ENCODE measurements around the gene SLC22A23. TPM values are rescaled to one million over a fixed set of nuclear protein-coding genes. Genes with fewer than 3 reads are reported as not detected.

SLC22A23 gene
- total RNA-seq, 2 experiments from 2014 or later = 1.3 TPM

DNA sequence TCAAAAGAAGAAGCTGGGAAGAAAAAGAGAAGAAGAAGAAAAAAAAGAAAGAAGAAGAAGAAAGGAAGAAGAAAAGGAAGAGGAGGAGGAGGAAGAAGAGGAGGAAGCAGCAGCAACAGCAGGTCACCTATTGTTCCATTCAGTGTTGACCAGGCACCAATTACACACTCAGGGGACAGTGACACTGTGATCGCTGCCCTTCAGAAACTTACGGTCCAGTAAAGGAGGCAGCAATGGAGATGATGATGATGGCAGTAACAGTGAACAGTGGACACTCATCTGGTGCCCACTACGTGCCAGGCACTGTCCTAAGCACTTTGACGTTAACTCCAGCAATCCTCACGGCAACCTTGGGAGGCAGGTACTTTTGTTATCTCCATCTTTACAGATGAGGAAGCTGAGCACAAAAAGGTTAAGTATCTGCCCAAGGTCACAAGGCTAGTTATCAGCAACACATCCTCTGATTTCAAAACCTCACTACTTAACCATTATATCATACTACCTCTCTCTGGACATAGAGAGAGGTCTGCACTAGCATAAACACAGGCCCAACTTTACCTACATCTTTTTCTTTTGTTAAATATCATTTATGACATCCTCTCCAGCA, 83.2 kb downstream of the SLC22A23 start:
- H3K27ac Mint-ChIP-seq = no peak overlapping the region
- DNase-seq = no peak
- ChIA-PET POLR2A (no interaction called here), CTCF (interaction anchor here (0.6 kb wide), 1 partner anchor 445 kb away, joined by 3 read pairs; no protein-coding TSS in a partner anchor)
- H3K36me3 Mint-ChIP-seq (ENCODE audit: low read depth) = no peaks in the 10 kb centered on the region
- no peaks in the 10 kb centered on the region for H3K9me3 Mint-ChIP-seq
- H3K27me3 Mint-ChIP-seq = no peaks in the 10 kb centered on the region
- peaks cover 21% of the 10 kb centered on the region for H3K4me1 Mint-ChIP-seq
- H3K4me3 Mint-ChIP-seq = no peak overlapping the region

DNA sequence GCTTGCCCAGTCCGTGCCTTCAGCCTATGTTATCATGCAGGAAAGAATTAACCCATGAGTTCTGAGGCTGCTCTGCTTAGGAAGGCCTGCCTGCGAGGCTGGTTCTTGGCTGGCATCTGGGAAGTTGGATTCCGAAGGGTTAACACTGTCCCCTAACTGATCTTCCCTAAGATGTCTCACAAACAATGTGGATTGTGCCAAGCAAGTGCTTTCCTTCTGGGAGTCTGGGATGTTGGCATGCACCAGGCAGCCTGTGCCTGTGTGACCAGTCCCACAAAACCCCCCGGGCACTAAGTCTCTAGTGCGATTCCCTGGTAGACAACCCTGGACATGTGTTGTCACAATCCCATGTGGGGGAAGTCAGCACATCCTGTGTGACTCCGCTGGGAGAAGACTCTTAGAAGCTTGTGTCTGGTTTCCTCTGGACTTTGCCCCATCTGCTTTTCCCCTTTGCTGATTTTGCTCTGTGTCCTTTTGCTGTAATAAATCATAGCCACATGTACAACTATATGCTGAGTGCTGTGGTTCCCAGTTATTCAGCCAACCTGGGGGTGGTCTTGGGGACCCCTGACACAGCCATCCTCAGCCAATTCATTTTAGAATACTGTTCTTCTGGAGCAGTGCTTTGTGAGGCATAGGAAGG, 83.8 kb downstream of the SLC22A23 start:
- ChIA-PET POLR2A (no interaction called here), CTCF (no interaction called here)
- H3K4me1 Mint-ChIP-seq = peaks cover 17% of the 10 kb centered on the region
- DNase-seq = no peak
- H3K36me3 Mint-ChIP-seq (ENCODE audit: low read depth) = no peaks in the 10 kb centered on the region
- H3K9me3 Mint-ChIP-seq = no peaks in the 10 kb centered on the region
- H3K27ac Mint-ChIP-seq = no peak overlapping the region
- H3K27me3 Mint-ChIP-seq = no peaks in the 10 kb centered on the region
- no peak overlapping the region for H3K4me3 Mint-ChIP-seq

DNA sequence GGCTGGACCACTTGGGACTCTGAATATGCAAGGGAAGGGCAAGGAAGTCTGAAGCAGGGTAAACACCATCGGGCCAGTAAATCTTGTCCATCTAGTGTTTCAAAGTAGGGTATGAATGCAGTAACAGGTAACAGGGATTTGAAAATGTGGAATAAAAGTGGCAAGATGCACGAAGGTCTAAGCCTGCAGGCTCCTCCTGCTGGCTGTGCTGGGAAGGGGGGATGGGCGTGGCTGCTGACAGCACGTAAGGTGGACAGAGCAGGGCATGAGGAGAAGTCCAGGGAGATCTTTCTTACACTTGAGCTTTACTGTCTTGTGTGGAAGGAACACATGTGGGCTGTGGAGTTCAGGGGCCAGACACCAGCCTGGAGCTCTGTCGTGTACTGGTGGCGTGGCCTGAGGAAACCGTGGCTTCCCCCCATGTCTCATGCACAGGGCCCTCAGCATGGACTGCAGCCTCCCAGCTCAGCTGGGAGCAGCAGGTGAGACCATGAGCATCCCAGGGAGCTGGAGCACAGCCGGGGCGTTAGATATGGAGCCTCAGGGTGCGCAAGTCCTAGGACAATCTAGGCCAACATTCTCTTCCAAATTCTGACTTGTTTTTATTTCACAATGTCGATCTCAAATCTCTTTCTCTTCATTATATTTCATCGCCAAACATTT, 84.5 kb downstream of the SLC22A23 start:
- H3K9me3 Mint-ChIP-seq = no peaks in the 10 kb centered on the region
- DNase-seq = no peak
- no peaks in the 10 kb centered on the region for H3K36me3 Mint-ChIP-seq (ENCODE audit: low read depth)
- no peak overlapping the region for H3K27ac Mint-ChIP-seq
- no peak overlapping the region for H3K4me3 Mint-ChIP-seq
- H3K27me3 Mint-ChIP-seq = no peaks in the 10 kb centered on the region
- POLR2A ChIA-PET = no interaction called here
- CTCF ChIA-PET = interaction anchor here (1.1 kb wide), 1 partner anchor 279 kb away, joined by 3 read pairs; no protein-coding TSS in a partner anchor
- H3K4me1 Mint-ChIP-seq = peaks cover 14% of the 10 kb centered on the region

DNA sequence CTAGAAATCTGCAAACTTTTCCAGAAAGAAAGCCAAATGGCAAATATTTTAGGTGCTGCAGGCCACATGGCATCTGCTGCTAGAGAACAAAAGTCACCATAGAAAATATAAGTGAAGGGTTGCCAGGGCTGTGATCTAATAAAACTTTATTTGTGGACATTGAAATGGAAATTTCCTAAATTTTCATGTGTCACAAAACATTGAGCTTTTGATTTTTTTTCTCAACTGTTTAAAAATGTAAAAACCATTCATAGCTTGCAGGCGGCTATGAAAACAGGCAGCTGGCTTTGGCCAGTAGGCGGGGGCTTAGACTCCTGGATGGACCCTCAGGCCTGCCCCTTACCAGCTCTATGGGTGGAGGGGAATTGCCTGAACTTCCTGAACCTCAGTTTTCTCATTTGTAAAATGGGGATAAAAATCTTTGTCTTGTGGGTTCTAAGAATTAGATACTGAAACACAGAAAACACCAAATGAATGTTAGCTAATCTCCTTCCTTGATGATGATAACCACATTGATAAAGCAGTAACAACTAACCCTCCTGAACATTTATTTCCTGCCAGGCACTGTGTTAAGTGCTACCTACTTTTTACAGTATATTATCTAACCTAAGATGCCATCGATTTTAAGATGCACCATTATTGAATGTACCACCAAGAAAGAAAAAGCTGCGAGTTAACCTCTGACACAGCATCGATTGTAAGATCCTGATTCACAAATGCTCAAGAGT, 85.5 kb downstream of the SLC22A23 start:
- ChIA-PET POLR2A (no interaction called here), CTCF (interaction anchor here (1.1 to 1.3 kb wide), 2 partner anchors 9 to 280 kb away, joined by 3 read pairs; no protein-coding TSS in a partner anchor)
- no peak for DNase-seq
- Mint-ChIP-seq H3K4me3 (no peak overlapping the region), H3K36me3 (ENCODE audit: low read depth) (no peaks in the 10 kb centered on the region), H3K27ac (no peak overlapping the region), H3K4me1 (peaks cover 14% of the 10 kb centered on the region), H3K9me3 (no peaks in the 10 kb centered on the region), H3K27me3 (no peaks in the 10 kb centered on the region)

DNA sequence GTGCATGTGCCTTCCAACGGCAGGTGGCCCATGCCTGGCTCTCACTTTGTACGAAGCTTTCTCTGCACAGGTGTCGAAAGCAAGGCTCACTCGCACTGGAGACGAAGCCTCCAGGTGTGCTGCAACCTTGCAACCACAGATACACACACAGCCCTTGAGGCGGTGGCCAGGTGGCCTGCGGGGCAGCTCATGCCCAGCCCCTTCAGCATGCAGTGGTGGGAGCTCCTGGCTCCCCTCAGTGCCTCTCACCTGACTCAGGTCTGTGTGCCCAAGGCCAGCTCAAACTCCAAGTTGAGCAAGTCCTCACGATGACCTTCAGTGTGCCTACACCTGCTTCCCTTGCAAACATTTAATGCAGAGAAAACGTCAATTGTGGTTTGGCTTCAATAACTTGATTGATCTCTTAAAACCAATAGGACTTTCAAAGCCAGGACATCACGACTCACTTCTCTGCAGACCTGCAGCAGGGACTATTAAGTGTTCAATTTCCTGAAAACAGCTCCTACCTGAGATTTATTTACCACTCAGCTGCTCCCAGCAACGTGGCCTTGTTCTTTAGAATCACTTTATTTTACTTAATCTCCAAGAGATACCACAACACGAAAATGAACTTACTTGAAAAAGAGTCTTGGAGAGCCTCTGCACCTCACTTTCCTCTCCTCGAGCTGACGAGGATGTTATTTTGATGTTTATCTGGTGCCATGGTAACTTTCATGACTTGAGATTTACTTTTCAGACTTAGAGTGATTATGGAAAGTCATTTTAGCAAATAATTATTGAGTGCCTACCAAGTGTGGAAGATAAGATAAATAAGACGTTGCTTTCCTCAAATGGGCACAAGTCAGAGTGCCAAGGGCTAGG, 86.3 kb downstream of the SLC22A23 start:
- Mint-ChIP-seq H3K27me3 (no peaks in the 10 kb centered on the region), H3K4me1 (peaks cover 14% of the 10 kb centered on the region), H3K9me3 (no peaks in the 10 kb centered on the region), H3K4me3 (no peak overlapping the region), H3K36me3 (ENCODE audit: low read depth) (no peaks in the 10 kb centered on the region), H3K27ac (no peak overlapping the region)
- POLR2A ChIA-PET = no interaction called here
- no peak for DNase-seq
- CTCF ChIA-PET = interaction anchor here (1.3 kb wide), 1 partner anchor 10 kb away, joined by 3 read pairs; no protein-coding TSS in a partner anchor

DNA sequence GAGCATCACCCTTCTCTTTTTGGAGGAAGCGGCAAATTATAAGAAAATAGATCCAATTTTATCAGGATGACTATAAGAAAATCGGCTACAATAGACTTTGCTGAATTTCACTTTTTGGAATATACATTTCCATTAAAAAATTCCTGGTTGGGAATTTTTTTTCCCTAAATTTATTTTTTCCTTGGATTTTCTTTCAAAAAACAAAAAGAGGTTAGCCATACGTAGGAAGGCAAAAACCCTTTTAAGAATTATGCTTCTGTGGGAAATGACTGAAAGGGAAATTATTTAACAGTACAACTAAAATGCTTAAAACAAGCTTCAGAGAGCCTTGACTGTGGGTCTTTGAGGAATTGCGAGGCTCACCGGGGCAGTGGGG, 86.9 kb downstream of the SLC22A23 start:
- CTCF ChIA-PET = interaction anchor here (1.3 kb wide), 1 partner anchor 10 kb away, joined by 3 read pairs; no protein-coding TSS in a partner anchor
- Mint-ChIP-seq H3K27me3 (no peaks in the 10 kb centered on the region), H3K9me3 (no peaks in the 10 kb centered on the region), H3K4me1 (peaks cover 14% of the 10 kb centered on the region), H3K4me3 (no peak overlapping the region), H3K27ac (no peak overlapping the region), H3K36me3 (ENCODE audit: low read depth) (no peaks in the 10 kb centered on the region)
- POLR2A ChIA-PET = no interaction called here
- no peak for DNase-seq

DNA sequence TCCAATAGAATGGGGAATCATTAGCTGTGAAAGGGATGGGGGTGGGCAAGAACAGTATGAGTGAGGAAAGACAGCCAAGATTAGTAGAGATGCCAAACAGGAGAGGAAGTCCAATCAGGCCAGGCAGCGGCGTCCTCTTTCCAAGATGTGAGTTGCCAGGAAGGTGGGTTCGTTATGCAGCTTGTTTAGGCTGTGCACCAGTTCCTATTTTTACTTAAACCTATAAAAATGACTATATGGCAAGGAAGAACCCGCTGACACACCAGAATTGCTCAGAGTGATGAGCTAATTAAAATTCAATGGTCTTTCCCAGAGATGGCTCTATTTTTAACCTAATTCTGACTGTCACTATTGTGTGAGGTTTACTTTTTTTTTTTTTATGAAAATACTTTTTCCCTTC, 88.2 kb downstream of the SLC22A23 start:
- ChIA-PET POLR2A (no interaction called here), CTCF (interaction anchor here (0.6 kb wide), 1 partner anchor 74 kb away, joined by 4 read pairs; no protein-coding TSS in a partner anchor)
- Mint-ChIP-seq H3K4me1 (peaks cover 14% of the 10 kb centered on the region), H3K27ac (no peak overlapping the region), H3K9me3 (no peaks in the 10 kb centered on the region), H3K27me3 (no peaks in the 10 kb centered on the region), H3K36me3 (ENCODE audit: low read depth) (no peaks in the 10 kb centered on the region), H3K4me3 (no peak overlapping the region)
- no peak for DNase-seq

DNA sequence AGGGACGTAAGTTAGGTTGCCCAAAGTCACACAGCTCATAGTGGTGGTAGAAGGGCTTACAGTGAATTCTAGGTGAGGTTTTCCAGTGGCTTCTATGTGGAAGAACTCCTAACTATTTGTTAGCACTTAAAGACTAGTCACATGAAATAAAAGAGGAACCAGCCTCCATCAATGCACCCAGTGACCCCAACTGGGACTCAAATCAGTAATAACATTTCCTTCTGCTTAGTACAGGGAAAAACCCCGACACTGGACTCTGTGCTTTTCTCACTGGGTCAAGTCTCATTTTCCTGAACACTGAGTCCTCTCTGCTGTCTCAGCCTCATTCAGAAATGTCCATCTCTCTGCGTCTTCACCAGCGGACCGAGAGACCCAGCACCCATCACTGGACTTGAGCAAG, 89.2 kb downstream of the SLC22A23 start:
- POLR2A ChIA-PET = no interaction called here
- no peak overlapping the region for H3K27ac Mint-ChIP-seq
- H3K4me1 Mint-ChIP-seq = peaks cover 14% of the 10 kb centered on the region
- CTCF ChIA-PET = no interaction called here
- H3K27me3 Mint-ChIP-seq = no peaks in the 10 kb centered on the region
- H3K9me3 Mint-ChIP-seq = no peaks in the 10 kb centered on the region
- H3K4me3 Mint-ChIP-seq = no peak overlapping the region
- no peak for DNase-seq
- H3K36me3 Mint-ChIP-seq (ENCODE audit: low read depth) = no peaks in the 10 kb centered on the region

DNA sequence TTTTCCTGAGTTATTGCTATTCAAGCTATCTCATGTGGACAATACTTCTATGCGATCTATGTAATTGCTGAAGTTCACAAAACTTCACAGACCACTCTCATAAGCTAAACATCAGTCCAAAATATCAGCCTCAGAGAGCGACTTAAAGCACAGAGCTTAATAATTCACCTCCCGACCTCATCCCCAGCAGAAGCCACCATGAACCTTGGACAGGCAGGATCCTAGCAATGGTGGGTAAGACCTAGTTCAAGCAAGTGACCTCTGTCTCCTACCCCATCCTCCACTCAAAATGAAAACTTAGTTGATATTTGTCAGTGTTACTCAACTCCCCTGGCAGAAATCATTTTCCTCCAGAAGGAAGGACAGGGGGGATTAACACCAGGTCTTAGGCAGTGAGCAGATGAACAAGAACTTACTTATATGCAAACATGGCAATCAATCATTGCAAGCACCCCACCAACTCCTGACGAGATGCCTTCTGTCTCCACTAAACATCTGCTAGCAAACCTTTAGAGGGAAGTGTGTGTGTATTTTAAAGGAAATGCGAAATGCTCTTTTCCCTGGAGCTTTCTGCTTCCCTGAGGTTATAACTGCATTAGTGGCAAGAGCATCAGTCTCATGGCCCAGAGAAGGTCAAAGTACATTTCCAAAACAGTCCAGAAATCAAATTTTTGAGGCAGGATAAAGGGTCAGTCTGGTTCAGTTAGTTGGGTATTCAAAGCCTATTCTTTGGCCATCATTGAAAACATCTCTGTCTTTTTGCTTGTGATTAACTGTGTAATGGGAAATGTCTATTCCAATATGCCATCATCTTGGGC, 90.0 kb downstream of the SLC22A23 start:
- no peaks in the 10 kb centered on the region for H3K9me3 Mint-ChIP-seq
- CTCF ChIA-PET = interaction anchor here (0.6 to 1.3 kb wide), 2 partner anchors 56 to 602 kb away, joined by 3 to 4 read pairs; no protein-coding TSS in a partner anchor
- peaks cover 14% of the 10 kb centered on the region for H3K4me1 Mint-ChIP-seq
- H3K36me3 Mint-ChIP-seq (ENCODE audit: low read depth) = no peaks in the 10 kb centered on the region
- H3K27ac Mint-ChIP-seq = no peak overlapping the region
- POLR2A ChIA-PET = no interaction called here
- H3K4me3 Mint-ChIP-seq = no peak overlapping the region
- no peaks in the 10 kb centered on the region for H3K27me3 Mint-ChIP-seq
- DNase-seq = no peak

DNA sequence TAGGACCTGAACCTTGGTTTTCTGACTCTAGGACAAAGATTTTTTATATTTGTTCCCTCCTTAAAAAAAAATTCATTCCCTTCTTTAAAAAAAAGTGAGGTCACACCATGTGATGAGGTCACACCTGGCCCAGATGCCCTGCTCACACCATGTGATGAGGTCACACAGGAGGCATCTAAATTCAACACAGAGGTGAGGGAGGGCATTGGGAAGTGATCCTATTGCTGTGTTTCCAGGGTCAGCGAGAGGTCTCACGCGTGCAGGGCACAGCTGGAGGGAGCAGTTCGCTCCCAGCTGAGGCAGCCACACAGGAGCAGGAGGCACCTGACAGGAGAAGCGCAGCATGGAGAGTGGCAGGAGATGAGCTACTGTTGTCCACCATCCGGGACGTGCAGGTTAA, 92.5 kb downstream of the SLC22A23 start:
- H3K27me3 Mint-ChIP-seq = no peaks in the 10 kb centered on the region
- ChIA-PET POLR2A (no interaction called here), CTCF (interaction anchor here (1.1 to 1.2 kb wide), 2 partner anchors 18 to 22 kb away, joined by 3 read pairs; no protein-coding TSS in a partner anchor)
- no peak overlapping the region for H3K27ac Mint-ChIP-seq
- no peak for DNase-seq
- H3K9me3 Mint-ChIP-seq = no peaks in the 10 kb centered on the region
- no peaks in the 10 kb centered on the region for H3K4me1 Mint-ChIP-seq
- H3K36me3 Mint-ChIP-seq (ENCODE audit: low read depth) = no peaks in the 10 kb centered on the region
- H3K4me3 Mint-ChIP-seq = no peak overlapping the region

DNA sequence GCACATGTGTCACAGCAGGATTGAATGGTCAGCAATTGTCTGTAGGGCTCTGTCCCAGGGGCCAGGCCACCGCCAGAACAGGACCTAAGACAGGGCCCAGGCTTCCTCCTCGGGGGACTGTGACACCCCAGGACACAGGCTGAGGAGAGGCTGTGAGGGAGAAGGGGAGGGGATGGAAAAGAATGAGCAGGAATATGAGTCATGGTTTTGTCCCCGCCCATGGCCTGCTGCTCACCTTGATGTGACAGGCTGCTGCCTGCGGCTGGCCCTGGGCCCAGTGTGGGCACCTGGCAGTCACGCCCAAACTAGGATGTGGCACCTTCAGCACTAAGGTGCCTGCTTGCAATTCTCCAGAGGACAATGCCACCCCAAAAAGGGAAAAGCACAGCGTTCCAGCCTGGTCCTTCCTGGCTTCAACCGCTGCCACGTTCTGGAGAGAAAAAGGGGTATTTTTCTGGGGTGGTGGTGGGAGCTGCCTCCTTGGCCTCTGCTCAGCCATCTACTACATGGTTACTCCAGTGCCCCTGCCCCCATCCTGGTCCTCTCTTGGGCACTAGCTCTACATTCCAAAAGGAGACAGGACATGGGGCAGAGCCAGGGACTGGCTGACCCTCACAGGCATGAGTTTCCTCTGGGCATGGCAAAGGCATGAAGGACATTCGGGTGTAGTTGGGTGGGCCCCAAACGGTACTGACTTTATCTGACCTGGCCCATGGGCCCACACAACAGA, 93.4 kb downstream of the SLC22A23 start:
- no peaks in the 10 kb centered on the region for H3K27me3 Mint-ChIP-seq
- ChIA-PET CTCF (interaction anchor here (1.2 kb wide), 1 partner anchor 21 kb away, joined by 3 read pairs; no protein-coding TSS in a partner anchor), POLR2A (no interaction called here)
- H3K4me3 Mint-ChIP-seq = no peak overlapping the region
- H3K36me3 Mint-ChIP-seq (ENCODE audit: low read depth) = no peaks in the 10 kb centered on the region
- H3K27ac Mint-ChIP-seq = no peak overlapping the region
- H3K9me3 Mint-ChIP-seq = no peaks in the 10 kb centered on the region
- DNase-seq = no peak
- no peaks in the 10 kb centered on the region for H3K4me1 Mint-ChIP-seq

Data from activated CD4-positive, alpha-beta T cell treated with anti-CD3 and anti-CD28 coated beads, Interleukin-2, amount 10 ng/mL, durations not matched to agents 7 days and 5 days (primary cell).